Tibial nerve (tissue), 4 donors: ENCODE data around the gene KCNC2. TPM values are rescaled to one million over a fixed set of nuclear protein-coding genes. Genes with fewer than 3 reads are reported as not detected.

Experiments used
- DNase-seq, 2 donors: peaks; one replicate each; pipeline ENCODE4 v3.0.0-alpha.2; 2019; ENCODE audit warnings: low spot score in 2 of 2
- H3K27ac ChIP-seq, 4 donors: fragments of 200-600 bp; sonication (generic) in 3 of 4; one replicate each; pipeline ENCODE4 v1.5.1; 2017 to 2019; ENCODE audit warnings: mild to moderate bottlenecking in 1 of 4
- H3K27me3 ChIP-seq, 2 donors: fragments of 200-600 bp; sonication (generic) in 1 of 2; one replicate each; pipeline versions ENCODE4 v1.5.1 to v1.6.0; 2017 to 2019
- H3K36me3 ChIP-seq, 3 donors: fragments of 200-600 bp; sonication (generic); one replicate each; pipeline ENCODE4 v1.5.1; 2018 to 2019
- H3K4me1 ChIP-seq, 4 donors: fragments of 200-600 bp; sonication (generic) in 3 of 4; one replicate each; pipeline ENCODE4 v1.5.1; 2017 to 2019
- H3K4me3 ChIP-seq, 4 donors: fragments of 200-600 bp; sonication (generic) in 3 of 4; one replicate each; pipeline ENCODE4 v1.5.1; 2017 to 2019; ENCODE audit warnings: mild to moderate bottlenecking in 1 of 4, moderate library complexity in 1 of 4
- H3K9me3 ChIP-seq, 4 donors: fragments of 200-600 bp; sonication (generic) in 3 of 4; one replicate each; pipeline ENCODE4 v1.5.1; 2017 to 2019
- CTCF ChIP-seq, 5 experiments: fragments of 200-600 bp in 3 of 5; fragments of 450-650 bp in 2 of 5; sonication (generic) in 3 of 5; IDR thresholded peaks; one replicate each; pipeline ENCODE4 v1.5.1; 2016 to 2019; ENCODE audit warnings: antibody characterized with exemption in 5 of 5, mild to moderate bottlenecking in 3 of 5, moderate library complexity in 2 of 5
- EP300 ChIP-seq, 2 donors: sonication (generic); formaldehyde crosslinking; IDR thresholded peaks; one replicate each; pipeline ENCODE4 v1.6.1; 2017; ENCODE audit warnings: antibody characterized with exemption in 2 of 2, mild to moderate bottlenecking in 1 of 2
- POLR2A ChIP-seq, 2 donors: fragments of 450-650 bp; IDR thresholded peaks; one replicate each; pipeline ENCODE4 v1.6.1; 2017; ENCODE audit warnings: antibody characterized with exemption in 2 of 2, mild to moderate bottlenecking in 2 of 2, moderate library complexity in 2 of 2
- WGBS, 2 donors: methylation state at CpG; one replicate each; pipeline ENCODE4 v1.1.5; 2018; 5-methylcytosine and 5-hydroxymethylcytosine counted together
- total RNA-seq, 4 donors: library from RNA; depleted of rRNA; stranded (reverse); fragments of >200 nt; gene quantifications; one replicate each; pipeline ENCODE4 v1.1.0, GENCODE V29; 2016

The KCNC2 gene
- total RNA-seq, 4 donors from 2014 or later, result 0.30 to 1.5 TPM; not detected in 2

GRCh38 chr12:75170640-75171185 lies 38.9 kb downstream of the KCNC2 start:
- 47 to 54% methylated on average over 4 of the region's 4 CpGs for WGBS, 2 donors
- H3K9me3 ChIP-seq, result no peaks in the 10 kb centered on the region
- TF ChIP-seq CTCF (IDR thresholded peaks at IDR 0.05) (no peak), EP300 (IDR thresholded peaks at IDR 0.05) (no peak)
- DNase-seq, result no peak
- no peaks in the 10 kb centered on the region for H3K27me3 ChIP-seq
- H3K4me3 ChIP-seq, result no peak overlapping the region
- H3K27ac ChIP-seq, result no peak overlapping the region
- H3K36me3 ChIP-seq, result no peaks in the 10 kb centered on the region
- no peaks in the 10 kb centered on the region for H3K4me1 ChIP-seq

- TF ChIP-seq POLR2A (IDR thresholded peaks at IDR 0.05) (no peak), CTCF (IDR thresholded peaks at IDR 0.05) (no peak), EP300 (IDR thresholded peaks at IDR 0.05) (no peak)
- DNase-seq, result no peak
- H3K9me3 ChIP-seq, result no peaks in the 10 kb centered on the region
- H3K36me3 ChIP-seq, result no peaks in the 10 kb centered on the region
- H3K27me3 ChIP-seq, result no peaks in the 10 kb centered on the region
- WGBS, 2 donors, result 62 to 68% methylated on average over 4 of the region's 4 CpGs
- no peak overlapping the region for H3K27ac ChIP-seq
- no peak overlapping the region for H3K4me3 ChIP-seq
- H3K4me1 ChIP-seq, result no peaks in the 10 kb centered on the region
These were observed 46.8 kb downstream of the KCNC2 start for GRCh38 chr12:75162845-75163244.

- H3K4me1 ChIP-seq, result no peaks in the 10 kb centered on the region
- TF ChIP-seq CTCF (IDR thresholded peaks at IDR 0.05) (no peak), POLR2A (IDR thresholded peaks at IDR 0.05) (no peak), EP300 (IDR thresholded peaks at IDR 0.05) (no peak)
- H3K4me3 ChIP-seq, result no peak overlapping the region
These were observed 48.2 kb downstream of the KCNC2 start for GRCh38 chr12:75161488-75161887.

GRCh38 chr12:75157385-75157784 lies 52.3 kb downstream of the KCNC2 start:
- Histone ChIP-seq H3K36me3 (no peaks in the 10 kb centered on the region), H3K9me3 (no peaks in the 10 kb centered on the region), H3K4me3 (no peak overlapping the region), H3K4me1 (no peaks in the 10 kb centered on the region), H3K27ac (no peak overlapping the region), H3K27me3 (no peaks in the 10 kb centered on the region)
- TF ChIP-seq EP300 (IDR thresholded peaks at IDR 0.05), result no peak
- DNase-seq, result no peak
- 87 to 91% methylated on average over 1 of the region's 1 CpG for WGBS, 2 donors

More at GRCh38 chr12:75161488-75161887, 48.2 kb downstream of the KCNC2 start:
- H3K27ac ChIP-seq, result no peak overlapping the region
- H3K27me3 ChIP-seq, result no peaks in the 10 kb centered on the region
- H3K36me3 ChIP-seq, result no peaks in the 10 kb centered on the region
- no peaks in the 10 kb centered on the region for H3K9me3 ChIP-seq
- 43 to 44% methylated on average over 1 of the region's 1 CpG for WGBS, 2 donors
- DNase-seq, result no peak

GRCh38 chr12:75155962-75156361 lies 53.7 kb downstream of the KCNC2 start:
- no peaks in the 10 kb centered on the region for H3K4me1 ChIP-seq
- TF ChIP-seq POLR2A (IDR thresholded peaks at IDR 0.05), result no peak
- no peak for TF ChIP-seq CTCF (IDR thresholded peaks at IDR 0.05)
- TF ChIP-seq EP300 (IDR thresholded peaks at IDR 0.05), result no peak
- H3K9me3 ChIP-seq, result no peaks in the 10 kb centered on the region
- no peaks in the 10 kb centered on the region for H3K27me3 ChIP-seq
- H3K4me3 ChIP-seq, result no peak overlapping the region
- no peak for DNase-seq
- WGBS, 2 donors, result 80 to 86% methylated on average over 2 of the region's 2 CpGs
- H3K27ac ChIP-seq, result no peak overlapping the region
- no peaks in the 10 kb centered on the region for H3K36me3 ChIP-seq

GRCh38 chr12:75154388-75154787 lies 55.3 kb downstream of the KCNC2 start:
- TF ChIP-seq EP300 (IDR thresholded peaks at IDR 0.05) (no peak), POLR2A (IDR thresholded peaks at IDR 0.05) (no peak)
- WGBS, 2 donors, result 68 to 88% methylated on average over 1 of the region's 1 CpG
- DNase-seq, result no peak
- Histone ChIP-seq H3K27me3 (no peaks in the 10 kb centered on the region), H3K4me1 (no peaks in the 10 kb centered on the region), H3K4me3 (no peak overlapping the region), H3K27ac (no peak overlapping the region), H3K9me3 (no peaks in the 10 kb centered on the region), H3K36me3 (no peaks in the 10 kb centered on the region)
